AG04449 (cell line): Measurements from ENCODE around the gene CC2D1A.

Experiments used
- CTCF ChIA-PET: fragments of 350-600 bp; formaldehyde crosslinking; extraction: SDS; loops from one replicate; lab custom pipeline; 2021; ENCODE audit warnings: antibody characterized with exemption; lab: Yijun Ruan, JAX
- POLR2A ChIA-PET: fragments of 400-600, 350-600 bp; formaldehyde crosslinking; extraction: SDS; loops from one replicate; lab custom pipeline; 2020; ENCODE audit warnings: antibody characterized with exemption, inconsistent platforms; lab: Yijun Ruan, JAX
- DNase-seq: peaks from one replicate; pipeline ENCODE4 v3.0.0-alpha.2; 2010; ENCODE audit warnings: low read depth, low spot score
- H3K4me3 ChIP-seq: 2 replicates; pipeline ENCODE4 v1.5.1; 2011; ENCODE audit warnings: low read depth, mild to moderate bottlenecking, control low read depth, low read length
- TF ChIP-seq, protein P1 (sequence below): IDR thresholded peaks from one replicate; pipeline ENCODE4 v1.5.1; 2011; ENCODE audit warnings: mild to moderate bottlenecking, moderate library complexity, low read length, control low read depth, inconsistent platforms; ENCODE audit not compliant: insufficient read depth; ENCODE audit errors: missing control alignments

The CC2D1A gene

DNA sequence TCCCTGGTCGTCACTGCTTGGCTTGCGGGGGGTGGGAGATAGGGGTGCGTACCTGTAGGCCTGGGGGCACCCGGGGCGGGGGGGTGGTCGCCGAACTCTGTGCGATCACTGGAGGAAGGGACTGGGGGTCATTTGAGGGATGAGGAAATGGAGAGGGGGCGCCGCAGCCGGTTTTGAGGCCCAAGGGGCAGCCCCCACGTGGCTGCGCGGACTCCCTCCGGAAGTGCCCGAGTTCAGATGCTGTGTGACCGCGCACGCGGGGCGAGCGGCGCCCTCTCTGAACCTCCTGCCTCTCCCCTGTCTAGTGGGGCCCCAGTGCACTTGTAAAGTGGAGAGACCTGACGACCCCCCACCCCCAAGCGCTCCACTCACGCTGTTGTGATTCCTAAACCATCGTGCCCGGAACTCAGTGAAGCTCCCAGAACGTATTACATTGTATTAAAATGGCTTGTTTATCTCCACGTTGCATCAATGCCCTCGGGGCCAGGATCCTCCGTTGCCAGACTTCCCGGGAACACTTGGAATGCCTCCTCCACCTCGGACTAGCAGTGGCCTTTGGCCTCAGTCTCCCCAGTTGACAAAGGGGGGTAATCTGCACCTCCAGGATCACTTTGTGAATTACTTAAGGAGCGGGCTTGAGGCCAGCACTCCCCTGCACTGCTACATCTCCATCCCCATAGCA, 32.0 kb upstream of the CC2D1A start:
- ChIA-PET CTCF (interaction anchor here (1.0 to 5.7 kb wide), 7 partner anchors 11 to 474 kb away, joined by 3 to 29 read pairs (median 4); no protein-coding TSS in a partner anchor), POLR2A (no interaction called here)
- TF ChIP-seq, protein P1, sequence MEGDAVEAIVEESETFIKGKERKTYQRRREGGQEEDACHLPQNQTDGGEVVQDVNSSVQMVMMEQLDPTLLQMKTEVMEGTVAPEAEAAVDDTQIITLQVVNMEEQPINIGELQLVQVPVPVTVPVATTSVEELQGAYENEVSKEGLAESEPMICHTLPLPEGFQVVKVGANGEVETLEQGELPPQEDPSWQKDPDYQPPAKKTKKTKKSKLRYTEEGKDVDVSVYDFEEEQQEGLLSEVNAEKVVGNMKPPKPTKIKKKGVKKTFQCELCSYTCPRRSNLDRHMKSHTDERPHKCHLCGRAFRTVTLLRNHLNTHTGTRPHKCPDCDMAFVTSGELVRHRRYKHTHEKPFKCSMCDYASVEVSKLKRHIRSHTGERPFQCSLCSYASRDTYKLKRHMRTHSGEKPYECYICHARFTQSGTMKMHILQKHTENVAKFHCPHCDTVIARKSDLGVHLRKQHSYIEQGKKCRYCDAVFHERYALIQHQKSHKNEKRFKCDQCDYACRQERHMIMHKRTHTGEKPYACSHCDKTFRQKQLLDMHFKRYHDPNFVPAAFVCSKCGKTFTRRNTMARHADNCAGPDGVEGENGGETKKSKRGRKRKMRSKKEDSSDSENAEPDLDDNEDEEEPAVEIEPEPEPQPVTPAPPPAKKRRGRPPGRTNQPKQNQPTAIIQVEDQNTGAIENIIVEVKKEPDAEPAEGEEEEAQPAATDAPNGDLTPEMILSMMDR = no peak
- DNase-seq = no peak
- H3K4me3 ChIP-seq = no peak overlapping the region

DNA sequence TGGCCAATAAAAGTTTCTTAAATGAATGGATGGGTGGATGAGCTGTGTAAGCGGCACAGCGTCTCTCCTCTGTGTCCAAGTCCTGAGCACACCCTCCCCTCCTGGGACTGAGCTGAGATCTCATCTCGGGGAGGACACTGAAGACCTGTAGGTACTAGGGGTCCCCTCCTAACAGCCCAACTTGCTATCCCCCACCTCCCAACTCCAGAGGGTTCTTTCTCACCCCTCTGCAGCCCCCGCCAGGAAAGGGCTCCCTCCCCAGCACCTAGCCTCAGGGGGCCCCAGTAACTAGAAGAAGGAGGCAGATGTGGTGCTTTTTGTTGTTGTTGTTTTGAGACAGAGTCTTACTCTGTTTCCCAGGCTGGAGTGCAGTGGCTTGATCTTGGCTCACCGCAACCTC, 30.2 kb upstream of the CC2D1A start:
- TF ChIP-seq, protein P1 = no peak
- ChIA-PET POLR2A (no interaction called here), CTCF (interaction anchor here (0.7 to 13.2 kb wide), 7 partner anchors 13 to 214 kb away, joined by 3 to 184 read pairs (median 11); partner anchors contain the start of gene MISP3)
- DNase-seq = no peak
- H3K4me3 ChIP-seq = no peak overlapping the region

DNA sequence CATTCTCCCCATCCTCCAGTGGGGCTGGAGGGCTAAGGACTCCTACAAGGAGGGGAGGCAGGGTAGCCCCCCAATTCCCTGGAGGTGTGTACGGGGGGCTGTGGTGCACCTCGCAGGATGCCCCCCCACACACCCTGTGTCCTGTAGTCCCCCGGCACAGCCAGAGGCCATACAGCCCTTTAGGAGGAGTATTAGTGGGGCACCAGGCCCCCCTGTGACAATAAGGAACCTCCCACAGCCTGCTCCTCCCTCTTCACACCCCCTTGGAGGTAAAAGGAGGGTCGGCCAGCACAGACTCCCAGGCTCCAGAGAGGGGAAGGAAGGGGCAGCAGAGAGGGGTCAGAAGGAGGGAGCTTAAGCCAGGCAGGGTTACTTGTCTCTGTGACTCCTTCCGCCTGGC, 29.2 kb upstream of the CC2D1A start, which contains the start of gene NANOS3:
Gene NANOS3, plus strand, starts transcription at position 301 of the 400 bp plus-strand sequence. CDS start 115 bp downstream, outside the sequence.
- no peak within 1 kb of the TSS for H3K4me3 ChIP-seq
- DNase-seq = no peak
- TF ChIP-seq, protein P1 = no peak
- ChIA-PET CTCF (interaction anchor here (1.0 to 13.2 kb wide), 6 partner anchors 93 to 260 kb away, joined by 5 to 184 read pairs (median 6); partner anchors contain the start of gene MISP3), POLR2A (no interaction called here)

DNA sequence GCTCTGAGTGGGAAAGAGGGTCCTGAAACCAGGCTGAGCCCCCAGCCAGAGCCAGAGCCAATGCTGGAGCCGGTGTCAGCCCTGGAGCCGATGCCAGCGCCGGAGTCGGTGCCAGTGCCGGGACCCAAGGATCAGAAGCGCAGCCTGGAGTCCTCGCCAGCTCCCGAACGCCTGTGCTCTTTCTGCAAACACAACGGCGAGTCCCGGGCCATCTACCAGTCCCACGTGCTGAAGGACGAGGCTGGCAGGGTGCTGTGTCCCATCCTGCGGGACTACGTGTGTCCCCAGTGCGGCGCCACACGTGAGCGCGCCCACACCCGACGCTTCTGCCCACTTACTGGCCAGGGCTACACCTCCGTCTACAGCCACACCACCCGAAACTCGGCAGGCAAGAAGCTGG, 28.7 kb upstream of the CC2D1A start:
- ChIA-PET CTCF (interaction anchor here (1.0 to 13.2 kb wide), 5 partner anchors 93 to 260 kb away, joined by 5 to 184 read pairs (median 6); partner anchors contain the start of gene MISP3), POLR2A (no interaction called here)
- DNase-seq = no peak
- no peak overlapping the region for H3K4me3 ChIP-seq
- TF ChIP-seq, protein P1 = no peak

DNA sequence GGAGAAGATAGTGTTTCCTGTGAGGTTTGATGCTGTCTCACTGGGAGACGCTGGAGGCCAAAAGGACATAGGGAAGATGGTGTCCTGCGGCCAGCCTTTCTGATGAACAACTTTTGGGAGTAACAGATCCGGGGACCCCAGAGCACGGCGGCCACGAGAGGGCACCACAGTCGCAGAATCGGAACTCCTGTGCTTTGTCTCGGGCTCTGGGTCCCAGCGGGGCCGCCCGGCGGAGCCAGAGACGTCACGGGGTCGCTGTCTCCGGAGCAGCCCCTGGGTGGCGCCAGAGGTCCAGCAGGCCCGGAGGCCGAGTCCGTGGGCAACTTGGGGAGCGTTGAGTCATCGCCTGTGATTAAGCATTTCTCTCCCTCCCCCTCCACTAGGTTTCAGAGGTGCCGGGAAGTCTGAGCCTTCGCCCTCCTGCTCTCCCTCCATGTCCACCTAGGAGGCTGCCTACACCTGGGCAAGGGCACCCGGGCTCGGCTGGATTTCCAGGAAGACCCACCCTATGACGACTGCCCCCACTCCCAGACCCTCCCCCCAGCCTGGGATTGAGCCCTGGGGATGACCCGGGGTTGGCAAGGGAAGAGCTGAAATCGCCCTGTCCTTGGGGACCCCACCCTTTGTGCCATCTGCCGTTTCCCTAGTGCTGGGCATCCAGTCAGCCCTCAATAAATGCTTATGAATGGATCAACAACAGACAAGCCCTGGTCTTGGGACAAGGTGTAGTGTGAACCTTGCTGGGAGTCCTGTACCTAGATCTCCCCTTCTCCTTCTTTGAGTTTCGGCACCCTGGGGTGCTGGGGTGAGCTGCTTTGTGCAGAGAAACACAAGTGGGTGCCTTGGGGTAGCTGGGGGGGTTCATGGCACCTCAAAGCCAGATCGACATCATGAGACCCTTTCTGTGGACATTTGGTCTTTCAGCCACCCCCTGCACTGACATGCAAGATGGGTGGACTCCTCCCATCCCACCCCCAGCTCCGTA, 25.6 kb upstream of the CC2D1A start:
- CTCF ChIA-PET = interaction anchor here (0.6 to 13.2 kb wide), 55 partner anchors 8 to 676 kb away, joined by 3 to 184 read pairs (median 4); partner anchors contain the start of genes ASF1B, C19orf67, DCAF15 and IL27RA
- POLR2A ChIA-PET = no interaction called here
- DNase-seq = peak; percentile 51
- peak overlapping the region; percentile 31 for H3K4me3 ChIP-seq
- TF ChIP-seq, protein P1 = peak; percentile 95
